Ecto neural progenitor cell (in vitro differentiated cells): Measurements from ENCODE around the gene KRT9.
A peak's percentile ranks its signal among the peaks of the same experiment; 100 is the strongest.
"Not testable (repeated sequence)": the region's sequence is repeated elsewhere in the genome, so short reads cannot be mapped to it uniquely, and the experiment has no call there.

ENCODE experiments used
- DNase-seq: peaks from one replicate; pipeline ENCODE4 v3.0.0-alpha.2; 2018; ENCODE audit warnings: low spot score

Gene KRT9

DNA sequence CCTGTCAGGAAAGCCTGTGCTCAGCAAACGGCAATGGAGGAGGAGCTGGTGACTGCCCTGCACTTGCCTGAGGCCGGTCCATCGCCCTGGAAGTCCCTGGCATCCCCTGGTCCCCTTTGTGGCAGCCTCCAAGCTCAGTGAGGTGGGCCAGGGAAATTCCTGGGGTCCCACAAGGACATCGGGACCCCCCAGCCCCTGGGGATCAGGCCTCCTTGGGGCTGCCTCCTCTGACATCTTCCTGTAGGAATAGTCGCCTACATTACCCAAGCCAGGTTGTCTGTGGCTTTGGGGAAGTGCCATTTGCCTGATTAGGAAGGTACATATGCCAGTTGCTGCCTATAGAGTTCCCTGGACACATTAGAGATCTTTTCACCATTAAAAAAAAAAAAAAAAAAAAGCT, 7.1 kb upstream of the KRT9 start:
- no peak for DNase-seq

DNA sequence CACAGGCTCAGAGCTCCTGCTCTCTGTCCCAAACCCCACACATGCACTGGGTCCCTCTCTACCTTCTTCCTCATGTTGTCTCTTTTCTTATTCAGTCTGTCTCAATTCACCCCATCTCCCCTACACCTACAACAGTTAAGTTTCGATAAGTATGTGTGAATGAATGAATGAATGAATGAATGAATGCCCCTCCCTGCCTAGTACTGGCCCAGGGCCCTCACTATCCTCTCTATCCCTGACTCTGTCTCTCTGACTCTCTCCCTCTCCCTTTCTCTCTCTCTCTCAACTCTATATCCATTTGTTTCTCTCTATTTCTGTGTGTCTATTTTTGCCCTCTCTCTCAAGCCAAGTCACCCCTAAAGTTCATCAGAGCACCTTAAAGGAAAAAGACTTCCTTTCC, 6.7 kb upstream of the KRT9 start:
- DNase-seq = no peak

DNA sequence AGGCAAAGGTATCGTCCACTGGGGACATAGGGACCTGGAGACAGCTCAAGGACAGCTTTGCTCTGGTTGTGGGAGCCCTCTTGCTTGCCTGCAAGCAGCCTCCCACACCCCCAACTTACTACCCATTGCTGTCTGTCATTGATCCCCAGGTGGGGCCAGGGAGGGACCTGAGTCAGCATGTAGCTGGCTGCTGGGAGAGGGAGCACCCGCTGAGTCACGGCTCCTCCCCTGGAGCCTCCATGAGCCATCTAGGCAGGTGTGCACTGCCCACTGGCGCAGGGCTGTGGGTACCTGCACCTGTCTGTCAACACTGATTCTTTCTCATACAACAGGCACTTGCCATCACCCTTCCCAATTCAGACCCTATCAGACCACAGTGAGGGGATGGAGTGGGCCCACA, 4.9 kb upstream of the KRT9 start:
- not testable (repeated sequence) for DNase-seq

DNA sequence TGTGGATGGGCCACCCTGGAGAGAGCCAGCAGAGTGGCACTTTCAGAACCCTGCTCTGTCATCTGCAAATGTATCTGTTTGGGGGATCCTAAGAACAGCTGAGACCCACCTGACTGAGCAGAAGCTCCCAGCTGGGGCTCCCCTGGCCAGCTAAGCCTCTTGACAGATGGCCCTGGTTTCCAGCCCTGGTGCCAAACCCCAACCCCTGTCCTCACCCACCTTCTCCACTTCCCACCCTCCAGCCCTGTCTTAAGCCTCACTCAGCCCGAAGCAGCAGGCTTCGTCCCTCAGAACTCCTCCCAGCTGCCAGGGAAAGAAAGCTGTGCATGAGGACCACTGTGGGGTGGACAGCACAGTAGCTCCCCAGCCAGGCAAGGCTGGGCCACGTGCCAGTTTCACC, 3.5 kb upstream of the KRT9 start:
- DNase-seq = no peak

DNA sequence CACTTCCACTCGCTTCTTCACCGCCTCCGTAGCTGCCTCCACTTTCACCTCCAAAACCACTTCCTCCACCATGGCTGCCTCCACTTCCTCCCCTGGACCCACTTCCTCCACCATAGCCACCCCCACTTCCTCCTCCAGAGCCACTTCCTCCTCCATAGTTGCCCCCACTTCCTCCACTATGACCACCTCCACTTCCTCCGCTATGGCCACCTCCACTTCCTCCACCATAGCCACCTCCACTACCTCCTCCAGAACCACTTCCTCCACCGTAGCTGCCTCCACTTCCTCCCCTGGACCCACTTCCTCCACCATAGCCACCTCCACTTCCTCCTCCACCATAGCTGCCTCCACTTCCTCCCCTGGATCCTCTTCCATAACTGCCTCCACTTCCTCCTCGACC, 4.5 kb downstream of the KRT9 start:
- DNase-seq = no peak

DNA sequence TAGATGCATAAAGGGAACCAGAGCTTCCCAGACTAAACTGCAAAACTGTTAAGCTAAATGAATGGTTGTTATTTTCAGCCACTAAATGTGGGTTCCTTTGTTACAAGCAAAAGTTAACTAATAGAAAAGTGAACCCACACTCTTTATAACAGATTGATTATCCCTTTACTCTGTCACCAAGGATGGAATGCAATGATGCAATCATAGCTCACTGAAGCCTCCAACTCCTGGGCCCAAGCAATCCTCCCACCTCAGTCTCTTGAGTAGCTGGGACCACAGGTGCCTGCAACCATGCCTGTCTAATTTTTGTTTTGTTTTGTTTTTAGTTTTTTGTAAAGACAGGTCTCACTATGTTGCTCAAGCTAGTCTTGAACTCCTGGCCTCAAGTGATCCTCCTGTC, 6.5 kb downstream of the KRT9 start:
- DNase-seq = no peak

DNA sequence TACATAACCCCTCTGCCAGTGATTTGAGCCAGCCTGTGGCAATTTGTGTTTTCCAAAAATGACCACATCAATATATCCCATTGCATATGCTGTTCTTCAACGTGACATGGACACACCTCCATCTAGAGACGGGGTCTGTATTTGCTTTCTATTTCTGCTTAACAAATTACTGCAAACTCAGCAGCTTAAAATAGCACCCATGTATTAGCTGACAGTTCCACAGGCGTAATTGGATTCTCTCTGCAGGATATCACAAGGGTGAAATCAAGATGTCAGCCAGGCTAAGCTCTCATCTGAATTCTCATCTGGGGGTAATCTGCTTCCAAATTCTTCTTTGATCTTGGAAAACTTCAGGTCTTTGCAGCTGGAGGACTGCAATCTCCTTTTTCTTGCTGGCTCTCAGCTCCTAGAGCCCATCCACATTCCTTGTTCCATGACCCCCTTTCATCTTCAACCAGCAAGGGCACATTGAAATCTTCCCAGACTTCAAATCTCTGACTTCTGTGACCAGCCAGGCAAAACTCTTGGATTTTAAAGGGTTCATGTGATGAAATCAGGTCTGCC, 8.2 kb downstream of the KRT9 start:
- DNase-seq = no peak

DNA sequence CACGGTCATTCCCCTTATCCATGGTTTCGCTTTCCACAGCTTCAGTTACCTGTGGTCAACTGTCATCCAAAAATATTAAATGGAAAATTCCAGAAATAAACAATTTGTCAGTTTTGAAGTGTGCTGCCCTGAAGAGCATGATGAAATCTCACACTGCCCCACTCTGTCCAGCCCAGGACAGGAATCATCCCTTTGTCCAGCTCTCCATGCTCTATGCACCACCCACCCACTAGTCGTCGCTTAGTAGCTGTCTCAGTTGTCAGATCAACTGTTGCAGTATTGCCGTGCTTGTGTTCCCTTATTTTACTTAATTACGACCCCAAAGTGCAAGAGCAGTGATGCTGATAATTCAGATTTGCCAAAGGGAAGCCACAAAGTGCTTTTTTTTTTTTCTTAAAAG, 10.3 kb downstream of the KRT9 start:
- DNase-seq = no peak

DNA sequence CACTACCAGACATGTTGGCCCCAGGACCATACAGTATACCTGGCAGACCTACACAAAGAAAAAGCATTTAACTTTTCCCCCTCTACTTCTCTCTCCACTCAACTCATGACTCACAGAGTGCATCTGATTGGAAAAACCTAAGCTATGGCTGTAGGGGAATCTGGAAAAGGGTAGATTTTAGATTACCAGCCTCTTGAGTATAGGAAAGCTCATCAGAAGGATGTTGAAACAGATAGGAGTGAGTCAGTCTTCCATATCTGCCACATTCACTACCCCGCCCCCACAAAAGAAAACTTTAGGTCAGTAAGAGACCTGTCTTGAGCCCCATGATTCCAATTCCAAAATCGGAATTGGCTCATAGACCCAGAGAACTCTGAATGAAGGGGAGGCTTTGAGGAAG, 12.3 kb downstream of the KRT9 start:
- DNase-seq = no peak

DNA sequence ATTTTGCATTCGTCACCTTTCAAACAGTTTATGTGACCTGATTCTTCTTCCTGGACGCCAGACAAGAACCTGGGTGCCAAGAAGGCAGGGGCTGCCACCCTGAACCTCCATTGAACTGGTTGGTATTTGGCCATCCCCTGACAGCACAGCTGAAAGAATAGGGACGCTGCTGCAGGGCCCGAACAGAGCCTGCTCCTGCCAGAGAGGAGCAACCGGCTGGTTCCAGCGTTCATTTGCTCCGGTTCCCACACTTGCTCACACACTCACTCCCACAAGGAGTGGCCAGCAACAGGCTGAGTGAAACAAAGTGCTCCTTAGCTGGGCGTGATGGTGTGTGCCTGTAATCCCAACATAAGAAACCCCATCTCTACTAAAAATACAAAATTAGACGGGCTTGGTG, 14.9 kb downstream of the KRT9 start:
- DNase-seq = no peak

DNA sequence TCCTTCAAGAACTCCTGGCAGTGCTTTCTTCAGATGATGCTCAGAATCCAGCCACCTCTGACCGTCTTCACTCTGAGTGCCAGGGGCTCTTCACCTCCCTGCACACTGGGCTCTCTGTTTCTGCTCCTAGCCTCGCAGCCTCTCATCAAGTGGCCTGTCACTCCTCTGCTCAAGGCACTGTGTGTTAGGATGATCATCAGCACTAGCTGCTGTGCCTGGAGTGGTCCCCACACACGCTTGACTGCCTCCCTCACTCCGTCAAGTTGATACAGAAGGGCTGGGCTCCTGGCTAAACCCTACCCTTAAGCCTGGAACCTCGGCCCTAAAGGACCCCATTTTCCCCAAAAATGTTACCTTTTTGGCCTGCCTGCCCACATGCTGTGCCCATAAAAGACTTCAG, 15.6 kb downstream of the KRT9 start:
- no peak for DNase-seq

DNA sequence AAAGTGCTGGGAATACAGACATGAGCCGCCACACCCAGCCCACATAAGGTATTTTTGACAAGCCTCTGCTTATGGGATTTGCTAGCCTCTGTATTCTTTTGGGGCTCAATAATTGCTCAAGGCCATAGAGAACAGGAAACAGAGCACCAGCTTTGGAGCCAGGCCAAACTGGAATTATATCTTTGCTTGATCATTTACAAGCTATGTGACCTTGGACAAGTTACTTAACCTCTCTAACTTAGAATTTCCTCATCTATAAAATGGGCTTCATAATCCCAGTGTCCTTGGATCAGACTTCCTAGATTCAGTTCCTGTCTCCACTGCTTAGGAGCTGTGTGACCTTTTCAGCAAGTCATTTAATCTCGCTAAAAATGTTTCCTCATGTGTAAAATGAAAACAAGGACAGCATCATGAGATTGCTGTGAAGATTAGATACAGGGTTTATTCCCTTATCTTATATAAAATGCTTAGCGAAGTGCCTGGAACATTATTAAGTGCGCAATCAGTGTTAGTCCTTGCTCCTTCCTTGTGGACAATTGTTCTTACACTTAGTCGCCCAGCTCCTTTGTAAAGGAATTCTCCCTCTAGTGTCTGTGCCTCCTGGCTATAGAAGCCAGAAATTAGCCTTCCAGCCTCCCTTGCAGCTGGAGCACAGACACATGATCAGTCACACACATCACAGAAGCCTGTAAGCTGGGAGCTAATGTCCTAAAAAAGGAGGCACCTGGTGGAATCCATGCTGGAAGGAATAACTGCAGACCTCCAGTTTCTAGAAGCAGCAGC, 16.6 kb downstream of the KRT9 start:
- DNase-seq = no peak

DNA sequence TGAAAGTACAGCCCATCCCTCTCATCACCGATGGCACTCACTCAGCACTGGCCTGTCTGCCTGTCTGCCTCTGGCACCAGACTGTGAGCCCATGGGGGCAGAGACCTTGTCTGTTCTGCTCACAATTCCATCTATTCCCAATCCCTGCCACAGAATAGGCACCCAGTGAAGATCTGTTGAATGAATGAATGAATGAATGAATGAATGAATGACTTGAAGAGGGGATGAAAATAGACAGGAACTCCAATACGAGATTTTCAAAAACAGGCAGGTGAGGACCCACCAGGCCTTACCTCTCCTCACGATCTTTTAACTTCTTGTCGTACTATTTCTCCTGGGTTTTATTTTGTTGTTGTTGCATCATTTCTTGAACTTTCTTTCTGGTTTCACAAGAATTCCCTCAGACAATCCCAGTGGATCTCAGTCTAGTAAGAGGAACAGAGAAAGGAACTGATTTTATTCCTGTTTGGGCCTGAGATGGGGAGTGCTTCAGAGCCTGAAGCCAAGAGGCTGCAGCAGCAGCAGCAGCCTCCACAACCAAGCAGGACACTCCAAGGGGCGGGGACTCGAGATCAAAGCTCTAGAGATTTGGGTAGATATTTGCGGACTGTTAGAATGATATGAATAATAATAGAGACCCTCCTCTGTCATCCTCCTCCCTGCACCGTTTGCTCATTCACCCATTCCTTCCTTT, 17.7 kb downstream of the KRT9 start:
- no peak for DNase-seq

DNA sequence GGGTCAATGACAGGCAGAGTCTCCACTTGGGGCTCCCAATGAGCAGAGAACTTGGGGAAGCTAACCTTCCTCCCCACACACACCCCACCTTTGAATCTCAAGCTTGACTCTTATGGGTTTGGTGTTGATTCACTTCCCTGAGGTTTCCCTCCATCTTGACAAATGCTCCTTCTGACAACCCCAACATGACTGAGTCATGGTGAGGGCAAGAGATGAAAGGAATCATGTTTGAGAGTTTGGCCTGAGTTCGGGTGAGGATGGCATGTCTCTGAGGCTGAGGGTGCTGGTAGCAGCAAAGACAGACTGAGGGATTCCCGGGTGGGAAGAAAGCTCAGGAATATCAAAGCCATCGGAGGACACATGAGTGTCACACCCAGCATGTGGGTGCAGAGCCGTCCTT, 18.7 kb downstream of the KRT9 start:
- no peak for DNase-seq

DNA sequence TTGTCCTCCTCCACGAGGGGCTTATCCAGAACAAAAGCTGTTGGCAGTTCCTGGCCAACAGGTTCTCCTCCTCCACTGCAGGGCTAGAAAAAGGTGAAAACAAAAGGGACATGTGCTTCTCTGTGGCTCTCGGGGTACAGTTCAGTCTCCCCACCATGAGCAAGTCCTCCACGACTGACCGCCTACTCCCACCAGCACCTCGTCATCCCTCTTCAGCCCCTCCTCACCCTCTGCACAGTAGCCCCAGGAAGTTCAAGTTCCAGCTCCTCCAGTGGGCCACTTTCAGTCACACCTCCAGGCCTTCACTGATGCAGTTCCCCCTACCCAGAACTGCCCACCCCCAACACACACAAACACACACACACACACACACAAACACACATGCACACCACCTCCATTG, 19.4 kb downstream of the KRT9 start:
- DNase-seq = no peak

DNA sequence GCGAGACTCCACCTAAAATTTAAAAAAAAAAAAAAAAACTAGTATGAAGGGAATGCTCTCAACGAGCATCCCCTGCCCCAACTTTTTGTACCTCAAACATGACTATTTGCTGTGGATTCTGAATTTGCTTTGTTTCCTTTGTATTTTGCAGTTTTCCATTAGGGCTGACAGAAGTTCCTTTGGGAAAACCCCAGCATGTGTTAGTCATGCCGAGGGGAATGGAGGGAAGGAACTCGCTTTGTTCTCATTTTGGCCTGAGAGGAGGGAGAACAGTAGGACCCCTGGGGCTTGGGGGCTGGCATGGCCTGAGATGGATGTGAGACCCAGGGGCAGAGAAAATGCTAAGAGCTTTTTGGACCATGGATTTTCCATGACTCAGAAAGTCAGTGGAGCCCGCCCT, 20.5 kb downstream of the KRT9 start:
- no peak for DNase-seq

DNA sequence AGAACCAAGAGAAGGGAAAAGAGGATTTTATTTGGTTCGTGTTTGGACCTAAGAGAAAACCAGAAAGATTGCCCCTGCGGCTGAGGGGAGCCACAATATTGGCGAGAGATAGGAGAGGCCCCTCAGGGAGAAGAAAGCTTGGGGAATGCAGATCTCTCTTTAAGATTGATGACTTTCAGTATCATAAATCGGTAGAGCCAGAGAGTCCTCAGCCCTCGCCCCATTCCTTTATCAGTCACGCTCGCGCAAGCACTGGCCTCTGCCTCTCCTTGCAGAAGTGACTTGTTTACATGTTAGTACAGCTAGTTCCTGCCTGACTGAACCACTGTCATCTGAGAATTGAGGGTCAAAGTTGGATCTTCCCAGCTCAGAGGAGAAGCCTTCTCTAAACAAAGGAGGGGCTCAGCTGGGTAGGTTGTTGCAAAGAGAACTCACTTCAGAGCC, 22.2 kb downstream of the KRT9 start:
- no peak for DNase-seq

DNA sequence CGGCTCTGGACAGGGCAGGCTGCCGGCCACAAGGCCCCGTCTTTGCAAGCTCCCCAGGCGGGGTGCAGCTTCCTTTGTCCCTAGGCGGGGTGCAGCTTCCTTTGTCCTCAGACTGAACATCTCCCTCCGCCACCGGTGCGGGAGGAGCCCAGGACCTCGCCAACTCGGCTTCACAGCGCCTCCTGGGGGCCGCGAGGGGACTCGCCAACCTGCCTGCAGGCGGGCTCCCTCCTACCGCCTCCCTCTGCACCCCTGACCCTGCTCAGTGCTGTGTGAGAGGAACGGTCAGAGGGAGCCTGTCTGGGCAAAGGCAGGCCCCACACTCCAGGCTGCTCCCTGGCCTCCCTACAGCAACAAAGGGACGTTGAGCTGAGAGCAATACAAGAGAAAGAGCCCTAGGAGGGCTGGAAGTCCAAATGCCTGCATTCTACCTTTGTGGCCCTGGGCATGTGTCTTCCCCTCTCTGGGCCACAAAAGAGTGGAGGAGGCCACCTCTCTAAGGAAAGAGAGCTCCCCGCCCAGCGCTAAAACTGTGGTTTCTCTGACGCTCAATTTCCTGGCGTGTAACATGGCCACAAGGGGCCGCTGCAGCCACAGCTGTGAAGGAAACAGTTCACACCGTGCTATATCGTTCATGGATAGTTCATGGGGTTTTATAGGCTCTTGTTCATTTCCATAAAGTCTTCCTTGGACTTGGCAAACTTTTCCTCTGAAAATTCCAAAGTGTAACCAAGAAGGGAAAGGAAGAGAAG, 22.8 kb downstream of the KRT9 start:
- DNase-seq = peak; percentile 96

DNA sequence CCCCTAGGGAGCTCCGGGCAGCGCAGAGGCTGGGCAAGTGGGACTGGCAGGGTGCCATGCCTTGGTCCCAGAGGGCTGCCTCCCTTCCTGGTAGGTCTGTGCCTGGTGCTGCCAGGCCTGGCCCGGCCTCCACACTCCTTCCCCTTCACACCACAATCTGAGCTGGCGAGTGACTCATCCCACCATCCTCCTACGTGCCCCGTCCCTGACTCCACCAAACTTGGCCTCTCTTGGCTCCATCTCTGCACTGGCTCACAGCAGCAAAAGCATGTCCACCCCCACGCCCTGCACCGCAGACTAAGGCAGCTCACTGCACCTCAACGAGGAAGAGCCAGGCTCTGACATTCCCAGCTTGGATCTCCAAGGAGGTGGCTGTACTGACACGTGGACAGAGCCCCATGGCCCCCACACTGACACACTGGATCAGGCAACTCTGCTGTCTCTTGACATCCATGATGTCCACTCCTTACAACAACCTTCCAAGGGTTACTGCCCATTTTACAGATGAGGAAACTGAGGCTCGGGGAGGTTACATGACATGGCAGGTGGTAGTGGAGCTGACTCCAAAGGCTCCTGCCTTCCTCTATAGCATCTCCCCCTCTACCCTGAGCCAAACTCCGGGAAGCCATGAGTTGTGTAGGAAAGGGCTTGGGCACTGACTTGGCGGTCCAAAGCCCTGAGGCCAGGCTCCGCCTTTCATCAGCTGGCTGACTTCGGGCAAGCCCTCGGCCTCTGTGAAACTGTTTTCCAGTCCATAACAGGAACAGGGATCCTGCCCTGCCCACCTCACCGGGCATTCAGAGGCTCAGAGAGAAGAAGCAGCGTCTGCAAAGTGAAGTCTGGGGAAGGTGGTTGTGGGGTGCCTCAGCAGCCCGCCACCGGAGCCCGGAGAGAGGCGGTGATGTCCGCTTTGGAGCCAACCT, 23.7 kb downstream of the KRT9 start:
- no peak for DNase-seq

DNA sequence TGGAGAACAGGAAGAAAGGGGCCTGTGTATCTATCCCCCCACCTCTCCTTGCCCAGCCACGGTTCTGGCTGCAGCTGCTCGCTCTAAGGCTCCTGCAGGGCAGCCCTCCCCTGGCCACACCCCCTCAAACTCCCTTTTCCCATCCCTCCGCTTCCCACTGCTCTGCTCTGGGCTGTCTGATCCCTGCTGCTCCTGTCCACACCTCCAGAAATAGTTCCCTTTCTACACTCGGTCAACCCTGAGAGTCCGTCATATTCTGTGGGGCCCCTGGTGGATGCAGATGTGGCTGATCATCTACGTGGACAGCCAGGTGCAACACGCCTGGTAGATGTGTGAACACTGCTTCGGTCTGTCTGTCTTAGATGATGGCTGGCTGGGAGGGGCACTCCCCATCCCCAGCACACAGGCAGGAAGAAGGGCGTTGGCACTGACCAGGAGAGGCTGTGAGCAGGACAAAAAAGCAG, 24.4 kb downstream of the KRT9 start:
- DNase-seq = no peak

DNA sequence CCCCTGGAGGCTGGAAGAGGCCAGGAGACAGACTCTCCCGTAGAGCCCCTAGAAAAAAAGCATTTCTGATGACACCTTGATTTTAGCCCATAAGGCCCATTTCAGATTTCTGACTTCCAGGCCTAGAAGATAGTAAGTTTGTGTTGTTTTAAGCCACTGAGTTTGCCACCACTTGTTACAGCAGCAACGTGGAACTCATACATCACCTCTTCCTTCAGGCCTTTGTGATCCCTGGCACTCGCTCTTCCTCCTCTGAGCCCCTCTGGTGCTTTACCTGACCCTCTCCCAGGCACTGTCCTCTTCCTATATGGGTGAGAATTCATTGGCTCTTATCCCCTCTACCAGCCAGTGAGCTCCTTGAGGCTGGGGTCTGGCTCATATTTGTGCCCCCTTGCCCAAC, 25.0 kb downstream of the KRT9 start:
- DNase-seq = no peak
